ENCODE results near the gene FBXL5. TPM values are rescaled to one million over a fixed set of nuclear protein-coding genes. Genes with fewer than 3 reads are reported as not detected.

Gene FBXL5
- total and polyA plus RNA-seq, 2 of the 13 experiments (the other 11 are each of a cell fraction or from before 2014, with no cell fraction given): 17.4 to 45.3 TPM

DNA sequence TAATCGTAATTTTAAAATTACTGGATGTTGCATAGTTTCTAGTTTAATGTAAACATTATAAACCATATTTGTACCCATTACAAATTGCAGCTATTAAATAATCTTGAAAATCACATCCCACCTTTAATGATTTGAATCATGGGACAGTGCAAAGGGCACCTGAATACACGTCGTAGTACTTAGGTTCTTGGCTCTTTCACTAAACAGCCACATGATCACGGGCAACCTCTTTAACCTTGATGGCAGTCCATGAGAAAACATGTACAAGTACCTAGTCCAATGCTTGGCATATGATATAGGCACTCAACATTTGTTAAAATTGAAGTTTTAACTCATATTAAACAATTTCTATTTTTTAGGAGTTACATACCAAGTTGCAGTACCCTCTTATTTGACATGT lies 11.8 kb upstream of the FBXL5 start:
- Histone ChIP-seq H3K4me2 (ENCODE audit: low read depth, low read length) (no peak overlapping the region), H2AFZ (ENCODE audit: low read length) (no peak overlapping the region), H3K4me3 (replicated peaks in 1 of 3; ENCODE audit: insufficient read depth in 1 of 3, low read depth in 2 of 3, low read length in 3 of 3) (no peak overlapping the region), H3K27ac (ENCODE audit: extremely low read length, insufficient read depth, low read length) (no peak overlapping the region), H3K4me1 (ENCODE audit: insufficient read depth, low read length) (peaks cover 15% of the 10 kb centered on the region), H4K20me1 (ENCODE audit: insufficient read depth, low read length) (no peaks in the 10 kb centered on the region), H3K27me3 (ENCODE audit: control insufficient read depth in 1 of 2, insufficient read depth in 2 of 2, low read length in 2 of 2) (no peaks in the 10 kb centered on the region), H3K79me2 (ENCODE audit: insufficient read depth, low read length) (no peaks in the 10 kb centered on the region), H3K9me3 (ENCODE audit: low read length) (no peaks in the 10 kb centered on the region), H3K36me3 (replicated peaks in 1 of 2; ENCODE audit: control insufficient read depth in 1 of 2, insufficient read depth in 2 of 2, low read length in 2 of 2) (peaks cover 0 to 4% of the 10 kb centered on the region in 2 experiments; a peak in 2 of 5 replicates), H3K9ac (ENCODE audit: insufficient read depth, low read depth, low read length) (no peak overlapping the region)
- CTCF ChIA-PET (ENCODE audit: low intra/inter-chr PET ratio, low total read pairs): no interaction called here
- in situ Hi-C loops (cut with HindIII; ENCODE audit: extremely low pct_ligation_motif_present, low pct_unique_long_range_greater_than_20kb): loop anchor here (25.0 kb wide), 1 partner anchor 655 kb away; the partner anchor contains the start of gene CPEB2
- no peak for FAIRE-seq
- TF ChIP-seq, protein P1, sequence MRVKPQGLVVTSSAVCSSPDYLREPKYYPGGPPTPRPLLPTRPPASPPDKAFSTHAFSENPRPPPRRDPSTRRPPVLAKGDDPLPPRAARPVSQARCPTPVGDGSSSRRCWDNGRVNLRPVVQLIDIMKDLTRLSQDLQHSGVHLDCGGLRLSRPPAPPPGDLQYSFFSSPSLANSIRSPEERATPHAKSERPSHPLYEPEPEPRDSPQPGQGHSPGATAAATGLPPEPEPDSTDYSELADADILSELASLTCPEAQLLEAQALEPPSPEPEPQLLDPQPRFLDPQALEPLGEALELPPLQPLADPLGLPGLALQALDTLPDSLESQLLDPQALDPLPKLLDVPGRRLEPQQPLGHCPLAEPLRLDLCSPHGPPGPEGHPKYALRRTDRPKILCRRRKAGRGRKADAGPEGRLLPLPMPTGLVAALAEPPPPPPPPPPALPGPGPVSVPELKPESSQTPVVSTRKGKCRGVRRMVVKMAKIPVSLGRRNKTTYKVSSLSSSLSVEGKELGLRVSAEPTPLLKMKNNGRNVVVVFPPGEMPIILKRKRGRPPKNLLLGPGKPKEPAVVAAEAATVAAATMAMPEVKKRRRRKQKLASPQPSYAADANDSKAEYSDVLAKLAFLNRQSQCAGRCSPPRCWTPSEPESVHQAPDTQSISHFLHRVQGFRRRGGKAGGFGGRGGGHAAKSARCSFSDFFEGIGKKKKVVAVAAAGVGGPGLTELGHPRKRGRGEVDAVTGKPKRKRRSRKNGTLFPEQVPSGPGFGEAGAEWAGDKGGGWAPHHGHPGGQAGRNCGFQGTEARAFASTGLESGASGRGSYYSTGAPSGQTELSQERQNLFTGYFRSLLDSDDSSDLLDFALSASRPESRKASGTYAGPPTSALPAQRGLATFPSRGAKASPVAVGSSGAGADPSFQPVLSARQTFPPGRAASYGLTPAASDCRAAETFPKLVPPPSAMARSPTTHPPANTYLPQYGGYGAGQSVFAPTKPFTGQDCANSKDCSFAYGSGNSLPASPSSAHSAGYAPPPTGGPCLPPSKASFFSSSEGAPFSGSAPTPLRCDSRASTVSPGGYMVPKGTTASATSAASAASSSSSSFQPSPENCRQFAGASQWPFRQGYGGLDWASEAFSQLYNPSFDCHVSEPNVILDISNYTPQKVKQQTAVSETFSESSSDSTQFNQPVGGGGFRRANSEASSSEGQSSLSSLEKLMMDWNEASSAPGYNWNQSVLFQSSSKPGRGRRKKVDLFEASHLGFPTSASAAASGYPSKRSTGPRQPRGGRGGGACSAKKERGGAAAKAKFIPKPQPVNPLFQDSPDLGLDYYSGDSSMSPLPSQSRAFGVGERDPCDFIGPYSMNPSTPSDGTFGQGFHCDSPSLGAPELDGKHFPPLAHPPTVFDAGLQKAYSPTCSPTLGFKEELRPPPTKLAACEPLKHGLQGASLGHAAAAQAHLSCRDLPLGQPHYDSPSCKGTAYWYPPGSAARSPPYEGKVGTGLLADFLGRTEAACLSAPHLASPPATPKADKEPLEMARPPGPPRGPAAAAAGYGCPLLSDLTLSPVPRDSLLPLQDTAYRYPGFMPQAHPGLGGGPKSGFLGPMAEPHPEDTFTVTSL (CRISPR knock-in tag; IDR thresholded peaks at IDR 0.05; ENCODE audit: borderline replicate concordance): no peak
- no peak for TF ChIP-seq ARNT2 (CRISPR knock-in tag; IDR thresholded peaks at IDR 0.05; ENCODE audit: low read depth)
- WGBS (ENCODE audit: low lambda C conversion rate): 95% methylated on average over 4 of the region's 4 CpGs
- BruUV-seq (replicated peaks): no TSS peak
- intact Hi-C loops (cut with micrococcal nuclease; ENCODE audit: unreplicated experiment): no loop called here
- POLR2A ChIA-PET: no interaction called here
- ATAC-seq: no peak
- DNase-seq (ENCODE audit: low spot score): no peak
